ENCODE data around the gene ELK4.

Gene ELK4

GRCh38 chr1:205631768-205632668 is at the start of gene ELK4:
TSS of gene ELK4 (minus strand) at chr1:205632011. CDS start at chr1:205623882, 8,129 bp downstream.
- DNase-seq, result peak; percentile 98

GRCh38 chr1:205681364-205681763 is 49.6 kb upstream of the ELK4 start:
- no peak for DNase-seq

GRCh38 chr1:205680073-205680851 is 48.5 kb upstream of the ELK4 start, which contains the start of gene SLC45A3:
TSS of gene SLC45A3 (minus strand) at chr1:205680509. CDS start at chr1:205664656, 15,853 bp downstream.
- peak; percentile 53 for DNase-seq

GRCh38 chr1:205678286-205679111 is 46.7 kb upstream of the ELK4 start:
- no peak for DNase-seq

GRCh38 chr1:205677167-205677566 is 45.4 kb upstream of the ELK4 start:
- no peak for DNase-seq

- DNase-seq, result no peak
Measured at GRCh38 chr1:205676597-205676996, 44.8 kb upstream of the ELK4 start.

GRCh38 chr1:205676002-205676401 is 44.2 kb upstream of the ELK4 start:
- DNase-seq, result no peak

- DNase-seq, result no peak
Measured at GRCh38 chr1:205675247-205675646, 43.4 kb upstream of the ELK4 start.

GRCh38 chr1:205672970-205673369 is 41.2 kb upstream of the ELK4 start:
- DNase-seq, result no peak

GRCh38 chr1:205672395-205672889 is 40.6 kb upstream of the ELK4 start:
- DNase-seq, result no peak

GRCh38 chr1:205670611-205671430 is 39.0 kb upstream of the ELK4 start:
- no peak for DNase-seq

GRCh38 chr1:205670150-205670446 is 38.3 kb upstream of the ELK4 start:
- DNase-seq, result no peak

GRCh38 chr1:205669341-205670149 is 37.7 kb upstream of the ELK4 start:
- no peak for DNase-seq

GRCh38 chr1:205668951-205669340 is 37.1 kb upstream of the ELK4 start:
- DNase-seq, result no peak

- no peak for DNase-seq
Measured at GRCh38 chr1:205667909-205668643, 36.3 kb upstream of the ELK4 start.

- DNase-seq, result no peak
Measured at GRCh38 chr1:205666372-205667166, 34.8 kb upstream of the ELK4 start.

GRCh38 chr1:205665201-205666045 is 33.6 kb upstream of the ELK4 start:
- peak; percentile 24 for DNase-seq

- no peak for DNase-seq
Measured at GRCh38 chr1:205664399-205665017, 32.7 kb upstream of the ELK4 start.
